B cell (primary cell): ENCODE data around the gene RBM20. TPM values are rescaled to one million over a fixed set of nuclear protein-coding genes. Genes with fewer than 3 reads are reported as not detected.

Experiments used
- ATAC-seq: fragments of 200-7000 bp; cut with Tn5 transposase; one replicate; pipeline ENCODE4 v1.10.0; 2021; ENCODE audit warnings: low read depth, mild to moderate bottlenecking, moderate number of reproducible peaks, moderate library complexity
- CTCF ChIA-PET: fragments of 350-600 bp; sonication (Branson Sonifier 250); formaldehyde crosslinking; loops from one replicate; lab custom pipeline; 2021; ENCODE audit warnings: antibody characterized with exemption, inconsistent platforms; lab: Charles Lee
- POLR2A ChIA-PET: fragments of 350-600 bp; sonication (Branson Sonifier 250); formaldehyde crosslinking; loops from one replicate; lab custom pipeline; 2021; ENCODE audit warnings: antibody characterized with exemption; lab: Charles Lee
- DNase-seq: peaks from one replicate; pipeline ENCODE4 v3.0.0; 2013
- H2AFZ ChIP-seq: 2 replicates; pipeline ENCODE4 v1.6.1; 2012; ENCODE audit warnings: mild to moderate bottlenecking, low read depth, low read length; ENCODE audit not compliant: insufficient read depth, poor library complexity, severe bottlenecking
- H3K27ac ChIP-seq, 2 donors: 1 replicate in 1 of 2; 2 replicates in 1 of 2; pipeline ENCODE4 v1.5.1; 2012 to 2013; ENCODE audit warnings: low read length in 2 of 2, mild to moderate bottlenecking in 2 of 2, moderate library complexity in 1 of 2
- H3K27me3 ChIP-seq, 4 experiments: fragments of 200-600 bp in 1 of 4; sonication (generic) in 1 of 4; replicated peaks in 1 of 4; 1 replicate in 2 of 4; 2 replicates in 2 of 4; pipeline versions ENCODE4 v1.6.1 to v1.7.0; 2013 to 2016; ENCODE audit warnings: low read length in 3 of 4, mild to moderate bottlenecking in 2 of 4, mixed read lengths in 1 of 4, moderate library complexity in 1 of 4; ENCODE audit not compliant: insufficient read depth in 4 of 4, control insufficient read depth in 3 of 4; ENCODE audit errors: control extremely low read depth in 1 of 4
- H3K36me3 ChIP-seq, 2 experiments: replicated peaks in 1 of 2; 1 replicate in 1 of 2; 2 replicates in 1 of 2; pipeline versions ENCODE4 v1.6.1 to v1.7.1; 2013; ENCODE audit warnings: low read length in 1 of 2; ENCODE audit not compliant: insufficient read depth in 2 of 2, control insufficient read depth in 1 of 2; ENCODE audit errors: control extremely low read depth in 1 of 2, extremely low read depth in 1 of 2
- H3K4me1 ChIP-seq, 2 donors: fragments of 200-600 bp in 1 of 2; sonication (generic) in 1 of 2; 1 replicate in 1 of 2; 2 replicates in 1 of 2; pipeline versions ENCODE4 v1.5.1 to v1.6.1; 2013 to 2017; ENCODE audit warnings: low read length in 2 of 2; ENCODE audit not compliant: control insufficient read depth in 2 of 2, insufficient read depth in 2 of 2
- H3K4me2 ChIP-seq: replicated peaks from 2 replicates; pipeline ENCODE3; 2012; ENCODE audit warnings: mild to moderate bottlenecking, low read depth, low read length; ENCODE audit not compliant: poor library complexity, severe bottlenecking
- H3K4me3 ChIP-seq, 5 experiments: fragments of 200-600 bp in 1 of 5; sonication (generic) in 1 of 5; 1 replicate in 3 of 5; 2 replicates in 2 of 5; pipeline versions ENCODE4 v1.5.1 to v1.7.0; 2011 to 2016; ENCODE audit warnings: low read length in 4 of 5, mild to moderate bottlenecking in 4 of 5, low read depth in 2 of 5, control low read depth in 1 of 5, moderate library complexity in 1 of 5; ENCODE audit not compliant: insufficient read depth in 1 of 5; ENCODE audit errors: control extremely low read depth in 1 of 5, extremely low read depth in 1 of 5
- H3K79me2 ChIP-seq: fragments of 200-600 bp; sonication (generic); one replicate; pipeline ENCODE4 v1.6.0; 2016; ENCODE audit warnings: low read length; ENCODE audit not compliant: control insufficient read depth, insufficient read depth
- H3K9ac ChIP-seq: fragments of 200-600 bp; sonication (generic); 2 replicates; pipeline ENCODE4 v1.6.1; 2017; ENCODE audit warnings: mild to moderate bottlenecking, low read length, moderate library complexity
- H3K9me3 ChIP-seq, 3 donors: one replicate each; pipeline versions ENCODE4 v1.6.1 to v1.7.1; 2013; ENCODE audit warnings: low read length in 2 of 3; ENCODE audit not compliant: control insufficient read depth in 2 of 3, insufficient read depth in 1 of 3; ENCODE audit errors: control extremely low read depth in 1 of 3
- H4K20me1 ChIP-seq: 2 replicates; pipeline ENCODE4 v1.6.0; 2012; ENCODE audit warnings: mild to moderate bottlenecking, low read length; ENCODE audit not compliant: insufficient read depth, control insufficient read depth, poor library complexity, severe bottlenecking
- H3K27ac Mint-ChIP-seq: one replicate; pipeline ENCODE4 v1.8.0; 2021; ENCODE audit warnings: mixed read lengths
- H3K27me3 Mint-ChIP-seq: one replicate; pipeline ENCODE4 v1.8.0; 2021; ENCODE audit warnings: mixed read lengths
- H3K4me1 Mint-ChIP-seq: one replicate; pipeline ENCODE4 v1.8.0; 2021; ENCODE audit warnings: mixed read lengths
- H3K4me3 Mint-ChIP-seq: one replicate; pipeline ENCODE4 v1.8.0; 2021; ENCODE audit warnings: mixed read lengths
- H3K9me3 Mint-ChIP-seq: one replicate; pipeline ENCODE4 v1.8.0; 2022; ENCODE audit warnings: mixed read lengths; ENCODE audit not compliant: insufficient read depth
- CTCF ChIP-seq: fragments of 200-600 bp; IDR thresholded peaks from one replicate; pipeline ENCODE4 v1.8.0; 2022; ENCODE audit warnings: antibody characterized with exemption, mild to moderate bottlenecking
- EZH2 ChIP-seq: IDR thresholded peaks from 2 replicates; pipeline ENCODE4 v1.6.1; 2012; ENCODE audit warnings: borderline replicate concordance, low read depth, mild to moderate bottlenecking, moderate library complexity, low read length; ENCODE audit not compliant: insufficient read depth, poor library complexity, severe bottlenecking
- WGBS: methylation state at CpG from one replicate; pipeline ENCODE4 v1.1.5; 2013; ENCODE audit warnings: missing lambda C conversion rate; ENCODE audit not compliant: insufficient coverage; 5-methylcytosine and 5-hydroxymethylcytosine counted together
- intact Hi-C: fragments of 100-400 bp; cut with micrococcal nuclease; formaldehyde crosslinking; loops from one replicate; pipeline ENCODE4 v1.10.0; 2022
- polyA plus RNA-seq: library from polyadenylated mRNA; depleted of rRNA; stranded (reverse); fragments of >200 nt; gene quantifications from 2 replicates; pipeline ENCODE4 v1.2.3, GENCODE V29; 2012
- total RNA-seq, 2 donors: library from RNA; stranded (reverse); fragments of 120-200 nt in 1 of 2; gene quantifications; 1 replicate in 1 of 2; 2 replicates in 1 of 2; pipeline versions ENCODE4 v1.2.3 to v1.2.4, GENCODE V29; 2013 to 2022

RBM20 gene
- total and polyA plus RNA-seq, 2 donors (not counting 1 experiment from before 2014, with no cell fraction given): not detected

GRCh38 chr10:110757586-110757985 is 113.5 kb downstream of the RBM20 start:
- ChIA-PET CTCF (interaction anchor here (0.7 kb wide), 1 partner anchor 11 kb away, joined by 4 read pairs; no protein-coding TSS in a partner anchor), POLR2A (no interaction called here)
- Histone ChIP-seq H4K20me1 (no peaks in the 10 kb centered on the region), H3K79me2 (no peaks in the 10 kb centered on the region), H2AFZ (no peak overlapping the region), H3K4me1 (no peaks in the 10 kb centered on the region), H3K9ac (no peak overlapping the region), H3K27me3 (peaks cover 0 to 7% (median 4%) of the 10 kb centered on the region in 4 experiments), H3K27ac (no peak overlapping the region), H3K4me3 (no peak overlapping the region), H3K36me3 (no peaks in the 10 kb centered on the region), H3K9me3 (no peaks in the 10 kb centered on the region), H3K4me2 (no peak overlapping the region)
- Mint-ChIP-seq H3K4me1 (no peaks in the 10 kb centered on the region), H3K27me3 (peaks cover 15% of the 10 kb centered on the region), H3K27ac (no peak overlapping the region), H3K4me3 (no peak overlapping the region), H3K9me3 (no peaks in the 10 kb centered on the region)
- TF ChIP-seq CTCF: no peak
- no peak for TF ChIP-seq EZH2
- ATAC-seq (no peak), DNase-seq (no peak)
- intact Hi-C loops: no loop called here
- 100% methylated on average over 1 of the region's 1 CpG for WGBS

GRCh38 chr10:110758128-110758765 is 114.1 kb downstream of the RBM20 start:
- WGBS: 98% methylated on average over 4 of the region's 8 CpGs
- Mint-ChIP-seq H3K4me3 (no peak overlapping the region), H3K27ac (no peak overlapping the region), H3K4me1 (no peaks in the 10 kb centered on the region), H3K27me3 (peaks cover 19% of the 10 kb centered on the region), H3K9me3 (no peaks in the 10 kb centered on the region)
- ChIA-PET CTCF (interaction anchor here (0.7 to 1.7 kb wide), 2 partner anchors 10 to 12 kb away, joined by 4 read pairs; no protein-coding TSS in a partner anchor), POLR2A (no interaction called here)
- Histone ChIP-seq H3K79me2 (no peaks in the 10 kb centered on the region), H4K20me1 (no peaks in the 10 kb centered on the region), H3K27me3 (peaks cover 0 to 10% (median 6%) of the 10 kb centered on the region in 4 experiments), H3K36me3 (no peaks in the 10 kb centered on the region), H3K27ac (no peak overlapping the region), H3K4me3 (no peak overlapping the region), H3K4me1 (no peaks in the 10 kb centered on the region), H3K9ac (no peak overlapping the region), H2AFZ (no peak overlapping the region), H3K9me3 (no peaks in the 10 kb centered on the region), H3K4me2 (no peak overlapping the region)
- no peak for ATAC-seq
- DNase-seq: no peak
- TF ChIP-seq CTCF: no peak
- no peak for TF ChIP-seq EZH2
- intact Hi-C loops: no loop called here
